GM19239 (cell line): Measurements from ENCODE around the gene ZNRF3.
"Not testable (repeated sequence)": the region's sequence is repeated elsewhere in the genome, so short reads cannot be mapped to it uniquely, and the experiment has no call there.

Experiments used
- DNase-seq: peaks from one replicate; pipeline ENCODE4 v3.0.0; 2011; ENCODE audit warnings: low spot score; ENCODE audit not compliant: insufficient read length
- FAIRE-seq: peaks from 2 replicates; lab custom pipeline; 2011; peaks lifted over from hg19 to GRCh38; lab: Jason Lieb, UNC

ZNRF3 gene

GRCh38 chr22:28883917-28884746, 760 bp downstream of the ZNRF3 start:
- FAIRE-seq = no peak

GRCh38 chr22:28884747-28885350, 1.5 kb downstream of the ZNRF3 start:
- no peak for FAIRE-seq
- no peak for DNase-seq

More at GRCh38 chr22:28883917-28884746, 760 bp downstream of the ZNRF3 start:
- DNase-seq = peak; percentile 26

- no peak for DNase-seq
- no peak for FAIRE-seq
Observed at GRCh38 chr22:28885939-28886338, 2.6 kb downstream of the ZNRF3 start.

- DNase-seq, FAIRE-seq: not testable (repeated sequence)
Observed at GRCh38 chr22:28886679-28887078, 3.3 kb downstream of the ZNRF3 start.

GRCh38 chr22:28887725-28888459, 4.5 kb downstream of the ZNRF3 start:
- DNase-seq (no peak), FAIRE-seq (no peak)

GRCh38 chr22:28889478-28890024, 6.2 kb downstream of the ZNRF3 start:
- FAIRE-seq = no peak
- DNase-seq = no peak

GRCh38 chr22:28891156-28891733, 7.9 kb downstream of the ZNRF3 start:
- FAIRE-seq (no peak), DNase-seq (no peak)

- no peak for FAIRE-seq
- DNase-seq = no peak
Observed at GRCh38 chr22:28892175-28892731, 8.9 kb downstream of the ZNRF3 start.

- DNase-seq = no peak
- no peak for FAIRE-seq
Observed at GRCh38 chr22:28893810-28894209, 10.4 kb downstream of the ZNRF3 start.

- no peak for DNase-seq
- no peak for FAIRE-seq
Observed at GRCh38 chr22:28894334-28894733, 11.0 kb downstream of the ZNRF3 start.

GRCh38 chr22:28894807-28895206, 11.4 kb downstream of the ZNRF3 start:
- FAIRE-seq = no peak
- DNase-seq = no peak

GRCh38 chr22:28896611-28897010, 13.2 kb downstream of the ZNRF3 start:
- no peak for FAIRE-seq
- no peak for DNase-seq

GRCh38 chr22:28898233-28898629, 14.9 kb downstream of the ZNRF3 start:
- DNase-seq (no peak), FAIRE-seq (no peak)

- DNase-seq (no peak), FAIRE-seq (no peak)
Observed at GRCh38 chr22:28899199-28899853, 16.0 kb downstream of the ZNRF3 start.

- no peak for FAIRE-seq
Observed at GRCh38 chr22:28900379-28900925, 17.1 kb downstream of the ZNRF3 start.

GRCh38 chr22:28902490-28902889, 19.1 kb downstream of the ZNRF3 start:
- no peak for DNase-seq
- no peak for FAIRE-seq

More at GRCh38 chr22:28900379-28900925, 17.1 kb downstream of the ZNRF3 start:
- no peak for DNase-seq

- DNase-seq (no peak), FAIRE-seq (no peak)
Observed at GRCh38 chr22:28903080-28903479, 19.7 kb downstream of the ZNRF3 start.

GRCh38 chr22:28903729-28904128, 20.4 kb downstream of the ZNRF3 start:
- DNase-seq (no peak), FAIRE-seq (no peak)

GRCh38 chr22:28904211-28904896, 21.0 kb downstream of the ZNRF3 start:
- FAIRE-seq (no peak), DNase-seq (no peak)
